ENCODE data around the gene MUC6.

DNA sequence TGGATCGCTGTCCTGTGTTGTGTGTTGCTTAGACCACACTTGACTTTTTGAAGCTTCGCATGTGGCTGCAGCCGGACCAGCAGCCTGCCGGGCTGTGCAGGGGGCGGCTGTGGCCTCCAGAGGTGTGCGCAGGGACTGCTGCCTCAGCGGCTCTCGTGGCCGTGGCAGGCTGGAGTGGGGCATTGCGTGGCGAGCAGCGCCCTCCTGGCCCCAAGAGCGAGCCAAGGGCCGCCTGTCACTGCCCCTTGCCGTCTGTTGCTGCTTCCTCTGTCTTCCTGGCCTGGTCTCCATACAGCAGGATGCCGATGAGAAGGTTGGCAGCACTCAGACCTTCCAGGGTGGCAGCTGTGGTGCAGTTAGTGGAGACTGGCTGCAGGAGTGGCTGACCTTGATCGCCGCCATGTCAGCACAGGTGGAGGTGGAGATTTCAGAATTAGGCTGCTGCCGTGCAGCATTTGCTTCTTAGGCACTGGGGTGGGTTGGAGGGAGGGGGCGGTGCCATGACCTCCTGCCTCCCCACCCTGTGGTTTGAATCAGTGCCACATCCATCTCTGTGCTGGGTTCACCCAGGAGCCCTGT is 34.0 kb downstream of the MUC6 start:
- no peak for TF ChIP-seq POLR2A (IDR thresholded peaks at IDR 0.05; ENCODE audit: control extremely low read depth in 1 of 2, low read depth in 2 of 2, low read length in 2 of 2)
- TF ChIP-seq, protein P1, sequence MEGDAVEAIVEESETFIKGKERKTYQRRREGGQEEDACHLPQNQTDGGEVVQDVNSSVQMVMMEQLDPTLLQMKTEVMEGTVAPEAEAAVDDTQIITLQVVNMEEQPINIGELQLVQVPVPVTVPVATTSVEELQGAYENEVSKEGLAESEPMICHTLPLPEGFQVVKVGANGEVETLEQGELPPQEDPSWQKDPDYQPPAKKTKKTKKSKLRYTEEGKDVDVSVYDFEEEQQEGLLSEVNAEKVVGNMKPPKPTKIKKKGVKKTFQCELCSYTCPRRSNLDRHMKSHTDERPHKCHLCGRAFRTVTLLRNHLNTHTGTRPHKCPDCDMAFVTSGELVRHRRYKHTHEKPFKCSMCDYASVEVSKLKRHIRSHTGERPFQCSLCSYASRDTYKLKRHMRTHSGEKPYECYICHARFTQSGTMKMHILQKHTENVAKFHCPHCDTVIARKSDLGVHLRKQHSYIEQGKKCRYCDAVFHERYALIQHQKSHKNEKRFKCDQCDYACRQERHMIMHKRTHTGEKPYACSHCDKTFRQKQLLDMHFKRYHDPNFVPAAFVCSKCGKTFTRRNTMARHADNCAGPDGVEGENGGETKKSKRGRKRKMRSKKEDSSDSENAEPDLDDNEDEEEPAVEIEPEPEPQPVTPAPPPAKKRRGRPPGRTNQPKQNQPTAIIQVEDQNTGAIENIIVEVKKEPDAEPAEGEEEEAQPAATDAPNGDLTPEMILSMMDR (IDR thresholded peaks at IDR 0.05; ENCODE audit: control extremely low read depth in 1 of 3, insufficient read depth in 1 of 3, low read depth in 1 of 3, low read length in 3 of 3): no peak
- no peak for TF ChIP-seq RXRA (IDR thresholded peaks at IDR 0.05; ENCODE audit: insufficient read depth, low read depth, low read length)
- TF ChIP-seq JUND (IDR thresholded peaks at IDR 0.05; ENCODE audit: low read length): no peak
- TF ChIP-seq, protein P2, sequence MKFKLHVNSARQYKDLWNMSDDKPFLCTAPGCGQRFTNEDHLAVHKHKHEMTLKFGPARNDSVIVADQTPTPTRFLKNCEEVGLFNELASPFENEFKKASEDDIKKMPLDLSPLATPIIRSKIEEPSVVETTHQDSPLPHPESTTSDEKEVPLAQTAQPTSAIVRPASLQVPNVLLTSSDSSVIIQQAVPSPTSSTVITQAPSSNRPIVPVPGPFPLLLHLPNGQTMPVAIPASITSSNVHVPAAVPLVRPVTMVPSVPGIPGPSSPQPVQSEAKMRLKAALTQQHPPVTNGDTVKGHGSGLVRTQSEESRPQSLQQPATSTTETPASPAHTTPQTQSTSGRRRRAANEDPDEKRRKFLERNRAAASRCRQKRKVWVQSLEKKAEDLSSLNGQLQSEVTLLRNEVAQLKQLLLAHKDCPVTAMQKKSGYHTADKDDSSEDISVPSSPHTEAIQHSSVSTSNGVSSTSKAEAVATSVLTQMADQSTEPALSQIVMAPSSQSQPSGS (IDR thresholded peaks at IDR 0.05; ENCODE audit: low read length): no peak

All from H1 (cell line).